Measurements from ENCODE around the gene CPNE9. TPM values are rescaled to one million over a fixed set of nuclear protein-coding genes. Genes with fewer than 3 reads are reported as not detected.
A peak's percentile ranks its signal among the peaks of the same experiment; 100 is the strongest.

CPNE9 gene
- total RNA-seq, 1 experiment from 2014 or later = 3.5 TPM

GRCh38 chr3:9681011-9681722 is 22.5 kb upstream of the CPNE9 start:
- no peaks in the 10 kb centered on the region for H4K20me1 ChIP-seq (ENCODE audit: control insufficient read depth, insufficient read depth, insufficient read length)
- H3K9ac ChIP-seq (ENCODE audit: extremely low read depth, insufficient read length, low read length) = no peak overlapping the region
- H3K79me2 ChIP-seq (ENCODE audit: insufficient read depth, low read length) = no peaks in the 10 kb centered on the region
- Mint-ChIP-seq H3K4me1 (no peaks in the 10 kb centered on the region), H3K36me3 (ENCODE audit: insufficient read depth in 1 of 3, low read depth in 3 of 3) (peaks cover 7 to 83% (median 58%) of the 10 kb centered on the region in 3 experiments; a peak in 6 of 7 replicates), H3K9me3 (no peaks in the 10 kb centered on the region), H3K27me3 (ENCODE audit: low read depth) (no peaks in the 10 kb centered on the region), H3K27ac (0 out of 7 replicates have a peak overlapping the region, but pooled peaks of 1 of the 3 experiments have one; percentile 36), H3K4me3 (no peak overlapping the region)
- no peak overlapping the region for H2BK120ac ChIP-seq (ENCODE audit: low read depth, low read length, poor library complexity, severe bottlenecking)
- no peak overlapping the region for H3K27ac ChIP-seq (ENCODE audit: insufficient read length, low read depth, low read length)
- no peak overlapping the region for H3K56ac ChIP-seq (ENCODE audit: insufficient read length, low read depth, low read length)
- no peak overlapping the region for H4K5ac ChIP-seq (ENCODE audit: insufficient read length, low read depth, low read length)
- no peak overlapping the region for H4K91ac ChIP-seq (ENCODE audit: insufficient read length, low read depth, low read length)
- no peaks in the 10 kb centered on the region for H3K27me3 ChIP-seq (ENCODE audit: insufficient read depth, low read length)
- H2BK12ac ChIP-seq (ENCODE audit: insufficient read length, low read depth, low read length) = no peak overlapping the region
- no peak overlapping the region for H2AK5ac ChIP-seq (ENCODE audit: insufficient read length, low read length)
- WGBS (ENCODE audit: extremely low coverage, insufficient read length, low lambda C conversion rate) = no CpG with 5 or more reads among the region's 7 CpGs
- H2AFZ ChIP-seq (ENCODE audit: low read length) = no peak overlapping the region
- H3K14ac ChIP-seq (ENCODE audit: insufficient read depth, low read length) = no peak overlapping the region
- no peak overlapping the region for H2BK20ac ChIP-seq (ENCODE audit: low read depth, low read length, poor library complexity, severe bottlenecking)
- no peaks in the 10 kb centered on the region for H3K4me1 ChIP-seq (ENCODE audit: insufficient read depth, low read length)
- H4K8ac ChIP-seq (replicated peaks; ENCODE audit: insufficient read length, low read depth, low read length) = no peak overlapping the region
- no peaks in the 10 kb centered on the region for H3K9me3 ChIP-seq (ENCODE audit: control insufficient read depth, low read depth, low read length)
- H3K79me1 ChIP-seq (ENCODE audit: insufficient read depth, low read depth, low read length, poor library complexity, severe bottlenecking) = no peaks in the 10 kb centered on the region
- H2BK15ac ChIP-seq (ENCODE audit: low read depth, low read length) = no peak overlapping the region
- H2BK5ac ChIP-seq (ENCODE audit: insufficient read length, low read length) = no peak overlapping the region
- H3K23ac ChIP-seq (ENCODE audit: insufficient read length, low read depth, low read length) = no peak overlapping the region
- no peaks in the 10 kb centered on the region for H3K23me2 ChIP-seq (ENCODE audit: insufficient read length, low read depth, low read length, poor library complexity, severe bottlenecking)
- H3K18ac ChIP-seq (ENCODE audit: insufficient read length, low read depth, low read length) = no peak overlapping the region
- no peak overlapping the region for H3T11ph ChIP-seq (ENCODE audit: low read length)
- TF ChIP-seq, protein P1, sequence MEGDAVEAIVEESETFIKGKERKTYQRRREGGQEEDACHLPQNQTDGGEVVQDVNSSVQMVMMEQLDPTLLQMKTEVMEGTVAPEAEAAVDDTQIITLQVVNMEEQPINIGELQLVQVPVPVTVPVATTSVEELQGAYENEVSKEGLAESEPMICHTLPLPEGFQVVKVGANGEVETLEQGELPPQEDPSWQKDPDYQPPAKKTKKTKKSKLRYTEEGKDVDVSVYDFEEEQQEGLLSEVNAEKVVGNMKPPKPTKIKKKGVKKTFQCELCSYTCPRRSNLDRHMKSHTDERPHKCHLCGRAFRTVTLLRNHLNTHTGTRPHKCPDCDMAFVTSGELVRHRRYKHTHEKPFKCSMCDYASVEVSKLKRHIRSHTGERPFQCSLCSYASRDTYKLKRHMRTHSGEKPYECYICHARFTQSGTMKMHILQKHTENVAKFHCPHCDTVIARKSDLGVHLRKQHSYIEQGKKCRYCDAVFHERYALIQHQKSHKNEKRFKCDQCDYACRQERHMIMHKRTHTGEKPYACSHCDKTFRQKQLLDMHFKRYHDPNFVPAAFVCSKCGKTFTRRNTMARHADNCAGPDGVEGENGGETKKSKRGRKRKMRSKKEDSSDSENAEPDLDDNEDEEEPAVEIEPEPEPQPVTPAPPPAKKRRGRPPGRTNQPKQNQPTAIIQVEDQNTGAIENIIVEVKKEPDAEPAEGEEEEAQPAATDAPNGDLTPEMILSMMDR (conservative IDR thresholded peaks at IDR 0.05) = no peak
- H3K4ac ChIP-seq (ENCODE audit: low read depth, low read length) = no peak overlapping the region
- DNase-seq = no peak
- H3K4me2 ChIP-seq (ENCODE audit: insufficient read depth, insufficient read length, low read length) = no peak overlapping the region

All from H9 (cell line).